ENCODE results near the gene NPY5R.

NPY5R gene

GRCh38 chr4:163303069-163303468 lies 40.6 kb upstream of the NPY5R start:
- Histone ChIP-seq H3F3A (ENCODE audit: control insufficient read depth, insufficient read depth) (no peaks in the 10 kb centered on the region), H3K79me2 (ENCODE audit: control insufficient read depth, low read length) (no peaks in the 10 kb centered on the region), H4K20me1 (ENCODE audit: control insufficient read depth, insufficient read depth, low read depth, low read length) (no peaks in the 10 kb centered on the region), H3K4me2 (ENCODE audit: low read length) (no peak overlapping the region), H3K4me3 (ENCODE audit: low read length) (no peak overlapping the region), H3K4me1 (ENCODE audit: control insufficient read depth, low read length) (no peaks in the 10 kb centered on the region), H3K9me2 (replicated peaks; ENCODE audit: control insufficient read depth, low read length) (no peaks in the 10 kb centered on the region), H3K9me3 (ENCODE audit: control insufficient read depth, insufficient read depth, low read length) (no peaks in the 10 kb centered on the region), H3K27ac (ENCODE audit: low read depth, low read length) (no peak overlapping the region), H3K27me3 (ENCODE audit: control insufficient read depth, low read length) (no peaks in the 10 kb centered on the region), H3K36me3 (ENCODE audit: control insufficient read depth, low read length) (no peaks in the 10 kb centered on the region)
- no peak for TF ChIP-seq EZH2phosphoT487 (IDR thresholded peaks at IDR 0.05; ENCODE audit: borderline replicate concordance, low read length)
- no peak for TF ChIP-seq CTCF (IDR thresholded peaks at IDR 0.05; ENCODE audit: low read depth, low read length, poor library complexity, severe bottlenecking)

- Histone ChIP-seq H3K4me2 (ENCODE audit: low read length) (no peak overlapping the region), H3K27ac (ENCODE audit: low read depth, low read length) (no peak overlapping the region), H3K27me3 (ENCODE audit: control insufficient read depth, low read length) (no peaks in the 10 kb centered on the region), H3F3A (ENCODE audit: control insufficient read depth, insufficient read depth) (no peaks in the 10 kb centered on the region), H4K20me1 (ENCODE audit: control insufficient read depth, insufficient read depth, low read depth, low read length) (no peaks in the 10 kb centered on the region), H3K79me2 (ENCODE audit: control insufficient read depth, low read length) (no peaks in the 10 kb centered on the region), H3K4me3 (ENCODE audit: low read length) (no peak overlapping the region), H3K4me1 (ENCODE audit: control insufficient read depth, low read length) (no peaks in the 10 kb centered on the region), H3K36me3 (ENCODE audit: control insufficient read depth, low read length) (no peaks in the 10 kb centered on the region), H3K9me3 (ENCODE audit: control insufficient read depth, insufficient read depth, low read length) (no peaks in the 10 kb centered on the region), H3K9me2 (replicated peaks; ENCODE audit: control insufficient read depth, low read length) (no peaks in the 10 kb centered on the region)
- TF ChIP-seq CTCF (IDR thresholded peaks at IDR 0.05; ENCODE audit: low read depth, low read length, poor library complexity, severe bottlenecking), result no peak
- TF ChIP-seq EZH2phosphoT487 (IDR thresholded peaks at IDR 0.05; ENCODE audit: borderline replicate concordance, low read length), result no peak
Measured at GRCh38 chr4:163309466-163309865, 34.2 kb upstream of the NPY5R start.

DNA sequence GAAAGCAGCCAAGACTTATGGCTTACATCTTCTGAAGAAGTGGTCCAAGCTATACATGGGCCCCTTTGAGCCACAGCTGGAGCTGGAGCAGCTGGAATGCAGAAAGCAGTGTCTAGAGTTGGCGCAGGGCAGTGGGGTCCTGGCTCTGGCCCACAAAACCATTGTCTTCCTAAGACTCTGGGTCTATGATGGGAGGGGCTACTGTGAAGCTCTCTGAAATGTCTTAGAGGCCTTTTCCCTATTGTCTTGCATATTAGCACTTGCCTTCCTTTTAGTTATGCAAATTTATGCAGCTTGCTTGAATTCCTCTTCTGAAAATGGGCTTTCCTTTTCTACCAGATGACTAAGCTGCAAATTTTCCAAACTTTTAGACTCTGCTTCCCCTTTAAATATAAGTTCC lies 26.6 kb upstream of the NPY5R start:
- no peaks in the 10 kb centered on the region for H3K36me3 ChIP-seq (ENCODE audit: control insufficient read depth, low read length)
- H3K27ac ChIP-seq (ENCODE audit: low read depth, low read length), result no peak overlapping the region
- H3K79me2 ChIP-seq (ENCODE audit: control insufficient read depth, low read length), result no peaks in the 10 kb centered on the region
- H3K9me2 ChIP-seq (replicated peaks; ENCODE audit: control insufficient read depth, low read length), result no peaks in the 10 kb centered on the region
- no peaks in the 10 kb centered on the region for H3K4me1 ChIP-seq (ENCODE audit: control insufficient read depth, low read length)
- H3K27me3 ChIP-seq (ENCODE audit: control insufficient read depth, low read length), result no peaks in the 10 kb centered on the region
- no peaks in the 10 kb centered on the region for H3F3A ChIP-seq (ENCODE audit: control insufficient read depth, insufficient read depth)
- H3K9me3 ChIP-seq (ENCODE audit: control insufficient read depth, insufficient read depth, low read length), result 0 out of 2 replicates have a peak, but pooled peaks cover 2% of the 10 kb centered on the region
- H4K20me1 ChIP-seq (ENCODE audit: control insufficient read depth, insufficient read depth, low read depth, low read length), result no peaks in the 10 kb centered on the region
- H3K4me2 ChIP-seq (ENCODE audit: low read length), result no peak overlapping the region
- no peak overlapping the region for H3K4me3 ChIP-seq (ENCODE audit: low read length)
- TF ChIP-seq EZH2phosphoT487 (IDR thresholded peaks at IDR 0.05; ENCODE audit: borderline replicate concordance, low read length) (no peak), CTCF (IDR thresholded peaks at IDR 0.05; ENCODE audit: low read depth, low read length, poor library complexity, severe bottlenecking) (no peak)
